NCI-H2107 (cell line): ENCODE results near the gene TMEM79.

Source experiments
- DNase-seq: peaks from one replicate; lab custom pipeline; 2025; lab: John Stamatoyannopoulos, UW

The TMEM79 gene

GRCh38 chr1:156284112-156284511 lies at the start of gene TMEM79:
Gene TMEM79, plus strand, starts transcription at chr1:156284325. Its CDS starts 902 bp downstream, at chr1:156285227.
- no peak for DNase-seq

GRCh38 chr1:156236164-156236563 lies 48.0 kb upstream of the TMEM79 start:
- DNase-seq, result no peak

- no peak for DNase-seq
Observed at GRCh38 chr1:156238248-156238647, 45.9 kb upstream of the TMEM79 start.

- DNase-seq, result no peak
Observed at GRCh38 chr1:156241311-156241811, 42.8 kb upstream of the TMEM79 start.

- DNase-seq, result no peak
Observed at GRCh38 chr1:156241926-156242325, 42.2 kb upstream of the TMEM79 start, which contains the start of gene BGLAP. Gene BGLAP, plus strand, starts transcription at chr1:156242184. Its CDS starts 48 bp downstream, at chr1:156242232.

GRCh38 chr1:156242738-156243137 lies 41.4 kb upstream of the TMEM79 start:
- DNase-seq, result no peak

GRCh38 chr1:156244126-156244525 lies 40.0 kb upstream of the TMEM79 start:
- no peak for DNase-seq

GRCh38 chr1:156244712-156245111 lies 39.4 kb upstream of the TMEM79 start:
- no peak for DNase-seq

GRCh38 chr1:156245451-156246232 lies 38.5 kb upstream of the TMEM79 start:
- no peak for DNase-seq

GRCh38 chr1:156246241-156246780 lies 37.8 kb upstream of the TMEM79 start:
- no peak for DNase-seq

- DNase-seq, result no peak
Observed at GRCh38 chr1:156246781-156247459, 37.2 kb upstream of the TMEM79 start.

- DNase-seq, result no peak
Observed at GRCh38 chr1:156247460-156248322, 36.4 kb upstream of the TMEM79 start, which contains the start of gene PAQR6. Gene PAQR6, minus strand, starts transcription at chr1:156248056. Its CDS starts 1,325 bp downstream, at chr1:156246731.

GRCh38 chr1:156248323-156248683 lies 35.8 kb upstream of the TMEM79 start:
- no peak for DNase-seq

GRCh38 chr1:156249593-156249992 lies 34.5 kb upstream of the TMEM79 start:
- no peak for DNase-seq

GRCh38 chr1:156251527-156251926 lies 32.6 kb upstream of the TMEM79 start:
- no peak for DNase-seq

GRCh38 chr1:156253634-156254033 lies 30.5 kb upstream of the TMEM79 start:
- DNase-seq, result no peak

GRCh38 chr1:156257711-156258110 lies 26.4 kb upstream of the TMEM79 start:
- no peak for DNase-seq

- no peak for DNase-seq
Observed at GRCh38 chr1:156258859-156259258, 25.3 kb upstream of the TMEM79 start.

- DNase-seq, result no peak
Observed at GRCh38 chr1:156259805-156260204, 24.3 kb upstream of the TMEM79 start.

GRCh38 chr1:156260896-156261295 lies 23.2 kb upstream of the TMEM79 start:
- DNase-seq, result no peak

- DNase-seq, result no peak
Observed at GRCh38 chr1:156262461-156263287, 21.5 kb upstream of the TMEM79 start.
